A673 (cell line): ENCODE measurements around the gene TBC1D22A.

Source experiments
- CTCF ChIP-seq: fragments of 300-800, 200-600 bp; sonication (generic); conservative IDR thresholded peaks from 2 replicates; pipeline ENCODE4 v1.5.1; 2017; ENCODE audit warnings: low read depth, mild to moderate bottlenecking, antibody characterized with exemption, low read length, moderate library complexity, mixed read lengths
- EZH2 ChIP-seq: fragments of 200-600 bp; sonication (generic); IDR thresholded peaks from 2 replicates; pipeline ENCODE4 v1.6.1; 2017; ENCODE audit warnings: borderline replicate concordance, low read depth, mild to moderate bottlenecking, mixed read lengths, antibody characterized with exemption, low read length; ENCODE audit not compliant: poor library complexity, severe bottlenecking

- TF ChIP-seq CTCF (no peak), EZH2 (no peak)
These were observed 12.0 kb upstream of the TBC1D22A start for GRCh38 chr22:46750530-46750800.
